ENCODE results near the gene MDH1. TPM values are rescaled to one million over a fixed set of nuclear protein-coding genes. Genes with fewer than 3 reads are reported as not detected.
"Not testable (repeated sequence)": the region's sequence is repeated elsewhere in the genome, so short reads cannot be mapped to it uniquely, and the experiment has no call there.

The MDH1 gene
- 1,000 to 10,000 TPM in 3 of 4 donors, 100 to 1,000 TPM in 1; 965 to 1,163 (median 1,063) TPM for total RNA-seq
- polyA plus RNA-seq = 1,828 TPM
- long read RNA-seq, donor 1, transcript MDH1-215 (9 exons, 1,443 nt) = minor isoform, 30 of 2,665 reads
- long read RNA-seq, donor 1, transcript MDH1-201 (9 exons, 1,650 nt) = major isoform, 2,576 of 2,665 reads
- long read RNA-seq, donor 1, partial matches to known transcripts = 23 of 2,665 reads
- long read RNA-seq, donor 1, other reads (novel, unspliced or antisense) = 28 of 2,665 reads
- long read RNA-seq, donor 2, transcript MDH1-215 (9 exons, 1,443 nt) = minor isoform, 17 of 947 reads
- long read RNA-seq, donor 2, transcript MDH1-201 (9 exons, 1,650 nt) = major isoform, 898 of 947 reads
- long read RNA-seq, donor 2, partial matches to known transcripts = 17 of 947 reads
- long read RNA-seq, donor 2, other reads (novel, unspliced or antisense) = 13 of 947 reads
- long read RNA-seq, donor 3, transcript MDH1-215 (9 exons, 1,443 nt) = minor isoform, 54 of 4,005 reads
- long read RNA-seq, donor 3, transcript MDH1-213 (4 exons, 893 nt) = minor isoform, 16 of 4,005 reads
- long read RNA-seq, donor 3, transcript MDH1-201 (9 exons, 1,650 nt) = major isoform, 3,830 of 4,005 reads
- long read RNA-seq, donor 3, partial matches to known transcripts = 47 of 4,005 reads
- long read RNA-seq, donor 3, other reads (novel, unspliced or antisense) = 51 of 4,005 reads
- long read RNA-seq, donor 4, transcript MDH1-215 (9 exons, 1,443 nt) = minor isoform, 10 of 918 reads
- long read RNA-seq, donor 4, transcript MDH1-201 (9 exons, 1,650 nt) = major isoform, 885 of 918 reads
- long read RNA-seq, donor 4, partial matches to known transcripts = 10 of 918 reads
- long read RNA-seq, donor 4, other reads (novel, unspliced or antisense) = 13 of 918 reads

DNA sequence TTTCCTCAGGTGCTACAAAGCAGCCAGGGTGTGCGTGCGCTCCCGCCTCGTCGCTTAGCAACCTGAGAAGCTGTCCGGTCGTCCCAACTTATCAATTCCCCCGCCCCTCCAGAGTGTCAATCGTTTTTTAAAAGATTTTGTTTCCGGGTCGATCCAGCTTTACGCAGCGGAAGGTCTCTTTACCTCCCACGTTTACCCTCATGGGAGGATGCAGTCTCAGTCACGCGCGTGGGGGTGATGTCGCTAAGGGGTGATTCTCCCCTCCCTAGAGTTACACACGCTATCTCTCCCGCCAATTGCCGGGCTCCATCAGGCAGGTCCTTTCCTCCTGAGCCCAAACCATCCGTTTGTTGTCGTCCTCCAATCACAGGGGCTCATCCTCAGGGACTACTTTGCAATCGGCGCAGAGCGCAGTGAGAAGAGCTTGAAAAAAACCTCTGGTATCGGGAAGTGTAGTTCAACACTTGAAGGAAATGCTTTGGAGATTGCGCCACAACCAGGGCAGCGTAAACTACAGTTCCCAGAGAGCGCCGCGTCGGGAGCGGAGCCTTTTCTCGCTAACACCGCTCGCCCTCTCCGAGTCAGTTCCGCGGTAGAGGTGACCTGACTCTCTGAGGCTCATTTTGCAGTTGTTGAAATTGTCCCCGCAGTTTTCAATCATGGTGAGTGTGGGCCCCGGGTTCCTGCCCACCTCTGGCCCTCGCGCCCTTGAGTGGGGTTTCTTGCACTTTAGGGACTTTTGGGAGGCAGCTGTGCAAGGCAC lies at the start of gene MDH1, which contains the start of gene WDPCP:
Gene MDH1 (plus strand): TSS at position 579 of the 763 bp plus-strand sequence. CDS start 81 bp downstream, at position 660.
Gene WDPCP (minus strand): TSS at position 93 of the 763 bp plus-strand sequence. CDS start 206 bp downstream, outside the sequence.
- Histone ChIP-seq H3K9me3 (ENCODE audit: control insufficient read depth, low read length) (no peaks in the 10 kb centered on the region), H3K4me3 (ENCODE audit: low read length) (peak within 1 kb of the TSS; percentile 98), H3K4me1 (ENCODE audit: control insufficient read depth, insufficient read depth, low read length) (peaks cover 2% of the 10 kb centered on the region), H3K27me3 (ENCODE audit: control insufficient read depth, insufficient read depth) (no peaks in the 10 kb centered on the region), H3K27ac (ENCODE audit: low read length) (peak within 1 kb of the TSS; percentile 96)
- ATAC-seq (peak; percentile 97), DNase-seq (peak; percentile 94 to 97 (median 96))
- intact Hi-C loops (cut with DNase I) = no loop called here
- under 1% methylated on average over 44 of the region's 44 CpGs for WGBS

DNA sequence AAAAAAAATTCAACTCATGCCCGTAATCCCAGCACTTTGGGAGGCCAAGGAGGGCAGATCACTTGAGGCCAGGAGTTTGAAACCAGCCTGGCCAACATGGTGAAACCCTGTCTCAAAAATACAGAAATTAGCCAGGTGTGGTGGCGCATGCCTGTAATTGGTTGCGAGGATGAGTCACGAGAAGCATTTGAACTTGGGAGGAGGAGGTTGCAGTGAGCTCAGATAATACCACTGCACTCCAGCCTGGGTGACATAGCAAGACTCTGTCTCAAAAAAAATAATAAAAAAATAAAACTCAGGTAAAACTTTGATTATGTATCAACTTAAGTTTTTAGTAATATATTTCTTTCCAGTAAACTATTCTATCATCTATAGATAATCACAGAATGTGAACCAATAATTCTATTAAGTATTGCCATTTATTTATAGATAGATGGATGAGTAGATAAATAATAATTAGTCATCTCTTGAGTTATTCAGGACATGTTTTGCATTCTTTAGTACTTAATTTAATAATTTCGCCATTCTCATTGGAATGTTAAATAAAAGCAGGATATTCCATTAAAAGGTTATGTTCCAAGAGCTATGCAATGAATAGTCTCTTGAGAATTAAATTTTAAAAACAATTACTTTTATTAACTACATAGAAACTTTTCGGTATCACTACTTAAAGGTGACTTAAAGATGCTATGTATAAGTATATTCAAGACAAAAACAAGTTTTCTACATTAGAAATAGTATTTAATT lies 49.2 kb upstream of the MDH1 start:
- intact Hi-C loops (cut with DNase I) = no loop called here
- no peak for ATAC-seq

GRCh38 chr2:63544017-63544627 lies 44.6 kb upstream of the MDH1 start:
- Histone ChIP-seq H3K9me3 (ENCODE audit: control insufficient read depth, low read length) (no peaks in the 10 kb centered on the region), H3K27me3 (ENCODE audit: control insufficient read depth, insufficient read depth) (no peaks in the 10 kb centered on the region), H3K27ac (ENCODE audit: low read length) (no peak overlapping the region), H3K4me3 (ENCODE audit: low read length) (no peak overlapping the region), H3K4me1 (ENCODE audit: control insufficient read depth, insufficient read depth, low read length) (no peaks in the 10 kb centered on the region)
- WGBS = 95% methylated on average over 1 of the region's 1 CpG
- DNase-seq (no peak), ATAC-seq (no peak)
- intact Hi-C loops (cut with DNase I) = no loop called here

More for the DNA sequence above, 49.2 kb upstream of the MDH1 start:
- Histone ChIP-seq H3K9me3 (ENCODE audit: control insufficient read depth, low read length) (no peaks in the 10 kb centered on the region), H3K27ac (ENCODE audit: low read length) (no peak overlapping the region), H3K4me1 (ENCODE audit: control insufficient read depth, insufficient read depth, low read length) (no peaks in the 10 kb centered on the region), H3K27me3 (ENCODE audit: control insufficient read depth, insufficient read depth) (no peaks in the 10 kb centered on the region), H3K4me3 (ENCODE audit: low read length) (no peak overlapping the region)
- WGBS = 95% methylated on average over 6 of the region's 6 CpGs
- no peak for DNase-seq

DNA sequence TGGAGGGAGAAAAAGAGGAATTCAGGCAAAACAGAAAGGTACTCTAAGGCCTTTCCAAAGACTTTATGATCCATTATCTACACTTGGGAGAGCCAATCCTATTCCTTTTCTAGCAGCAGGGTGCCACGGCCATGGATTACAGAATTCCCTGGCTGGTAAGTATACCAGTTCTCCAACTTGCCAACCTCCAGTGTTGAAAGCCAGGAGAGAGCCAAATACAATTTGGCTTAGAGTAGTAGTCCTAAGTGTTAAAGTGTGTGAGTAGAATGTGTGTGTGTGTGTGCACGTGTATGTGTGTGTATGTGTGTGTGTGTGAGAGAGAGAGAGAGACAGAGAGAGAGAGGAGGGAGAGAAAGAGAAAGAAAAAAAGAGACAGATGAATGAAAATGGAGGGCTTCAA lies 43.7 kb upstream of the MDH1 start:
- 64% methylated on average over 2 of the region's 2 CpGs for WGBS
- intact Hi-C loops (cut with DNase I) = no loop called here
- Histone ChIP-seq H3K27me3 (ENCODE audit: control insufficient read depth, insufficient read depth) (no peaks in the 10 kb centered on the region), H3K27ac (ENCODE audit: low read length) (no peak overlapping the region), H3K4me3 (ENCODE audit: low read length) (no peak overlapping the region), H3K4me1 (ENCODE audit: control insufficient read depth, insufficient read depth, low read length) (no peaks in the 10 kb centered on the region), H3K9me3 (ENCODE audit: control insufficient read depth, low read length) (no peaks in the 10 kb centered on the region)
- DNase-seq (peak in 1 of 3 donors; percentile 30), ATAC-seq (peak; percentile 77 to 95)

GRCh38 chr2:63553049-63553448 lies 35.7 kb upstream of the MDH1 start:
- Histone ChIP-seq H3K27me3 (ENCODE audit: control insufficient read depth, insufficient read depth) (no peaks in the 10 kb centered on the region), H3K9me3 (ENCODE audit: control insufficient read depth, low read length) (no peaks in the 10 kb centered on the region), H3K4me1 (ENCODE audit: control insufficient read depth, insufficient read depth, low read length) (no peaks in the 10 kb centered on the region), H3K27ac (ENCODE audit: low read length) (no peak overlapping the region), H3K4me3 (ENCODE audit: low read length) (no peak overlapping the region)
- 53% methylated on average over 4 of the region's 4 CpGs for WGBS
- intact Hi-C loops (cut with DNase I) = no loop called here
- DNase-seq = no peak
- ATAC-seq = no peak

DNA sequence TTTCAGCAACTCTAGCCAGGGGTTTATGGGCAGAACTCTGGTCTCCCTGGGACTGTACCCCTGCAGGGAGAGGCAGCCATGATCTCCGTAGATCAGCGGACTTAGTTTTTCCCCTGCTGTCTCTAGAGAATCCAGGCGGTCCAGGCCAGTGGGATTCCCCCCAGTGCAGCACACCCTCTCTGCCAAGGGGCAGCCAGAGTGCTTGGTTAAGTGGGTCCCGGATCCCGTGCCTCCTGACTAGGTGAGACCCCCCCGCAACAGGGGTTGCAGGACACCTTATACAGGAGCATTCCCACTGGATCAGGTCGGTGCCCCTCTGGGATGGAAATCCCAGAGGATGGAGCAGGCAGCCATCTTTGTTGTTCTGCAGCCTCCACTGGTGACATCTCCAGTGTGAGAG lies 33.5 kb upstream of the MDH1 start:
- H3K27me3 ChIP-seq (ENCODE audit: control insufficient read depth, insufficient read depth) = no peaks in the 10 kb centered on the region
- H3K4me1 ChIP-seq (ENCODE audit: control insufficient read depth, insufficient read depth, low read length) = no peaks in the 10 kb centered on the region
- no peak overlapping the region for H3K27ac ChIP-seq (ENCODE audit: low read length)
- no peak for DNase-seq
- ATAC-seq = no peak
- WGBS = 98% methylated on average over 7 of the region's 7 CpGs
- no peaks in the 10 kb centered on the region for H3K9me3 ChIP-seq (ENCODE audit: control insufficient read depth, low read length)
- no peak overlapping the region for H3K4me3 ChIP-seq (ENCODE audit: low read length)
- intact Hi-C loops (cut with DNase I) = no loop called here

DNA sequence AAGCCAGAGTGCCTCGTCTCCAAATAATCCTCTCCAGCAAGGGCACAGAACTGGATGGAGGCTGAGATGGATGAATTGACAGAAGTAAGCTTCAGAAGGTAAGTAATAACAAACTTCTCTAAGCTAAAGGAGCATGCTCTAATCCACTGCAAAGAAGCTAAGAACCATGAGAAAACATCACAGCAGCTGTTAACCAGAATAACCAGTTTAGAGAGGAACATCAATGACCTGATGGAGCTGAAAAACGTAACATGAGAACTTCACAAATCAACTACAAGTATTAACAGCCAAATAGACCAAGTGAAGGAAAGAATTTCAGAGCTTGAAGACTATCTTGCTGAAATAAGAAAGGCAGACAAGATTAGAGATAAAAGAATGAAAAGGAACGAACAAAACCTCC lies 32.8 kb upstream of the MDH1 start:
- intact Hi-C loops (cut with DNase I) = no loop called here
- ATAC-seq = no peak
- H3K27me3 ChIP-seq (ENCODE audit: control insufficient read depth, insufficient read depth) = no peaks in the 10 kb centered on the region
- no peak for DNase-seq
- WGBS = 93% methylated on average over 3 of the region's 3 CpGs
- no peak overlapping the region for H3K27ac ChIP-seq (ENCODE audit: low read length)
- H3K4me1 ChIP-seq (ENCODE audit: control insufficient read depth, insufficient read depth, low read length) = no peaks in the 10 kb centered on the region
- H3K9me3 ChIP-seq (ENCODE audit: control insufficient read depth, low read length) = no peaks in the 10 kb centered on the region
- no peak overlapping the region for H3K4me3 ChIP-seq (ENCODE audit: low read length)

GRCh38 chr2:63557819-63558218 lies 30.9 kb upstream of the MDH1 start:
- H3K4me1 ChIP-seq (ENCODE audit: control insufficient read depth, insufficient read depth, low read length); H3K27me3 ChIP-seq (ENCODE audit: control insufficient read depth, insufficient read depth); H3K27ac ChIP-seq (ENCODE audit: low read length); ATAC-seq; intact Hi-C loops (cut with DNase I); H3K4me3 ChIP-seq (ENCODE audit: low read length); H3K9me3 ChIP-seq (ENCODE audit: control insufficient read depth, low read length); DNase-seq: not testable (repeated sequence)

GRCh38 chr2:63558922-63559321 lies 29.8 kb upstream of the MDH1 start:
- H3K4me1 ChIP-seq (ENCODE audit: control insufficient read depth, insufficient read depth, low read length); H3K9me3 ChIP-seq (ENCODE audit: control insufficient read depth, low read length); H3K27ac ChIP-seq (ENCODE audit: low read length); intact Hi-C loops (cut with DNase I); ATAC-seq; H3K27me3 ChIP-seq (ENCODE audit: control insufficient read depth, insufficient read depth); DNase-seq; H3K4me3 ChIP-seq (ENCODE audit: low read length): not testable (repeated sequence)
- 61% methylated on average over 3 of the region's 3 CpGs for WGBS

DNA sequence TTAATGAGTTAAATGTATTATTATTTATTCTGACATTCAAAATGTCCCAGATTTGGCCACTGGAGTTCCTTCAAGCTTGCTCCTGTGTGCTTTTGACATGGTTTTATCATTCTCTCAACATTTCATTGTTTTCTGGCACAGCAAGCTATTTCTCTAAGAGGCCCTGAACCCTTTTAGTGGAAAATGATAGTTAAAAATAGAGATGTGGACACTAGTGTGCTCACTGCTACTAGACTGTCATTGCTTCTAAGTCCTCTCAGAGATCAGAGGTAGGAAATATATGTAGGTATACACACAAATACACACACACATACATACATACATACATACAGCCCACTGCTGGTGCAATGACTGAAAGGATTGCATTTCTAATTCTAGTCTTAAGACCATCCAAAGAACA lies 26.0 kb upstream of the MDH1 start:
- DNase-seq (no peak), ATAC-seq (peak in 1 of 2 donors; percentile 40)
- H3K27me3 ChIP-seq (ENCODE audit: control insufficient read depth, insufficient read depth) = no peaks in the 10 kb centered on the region
- H3K27ac ChIP-seq (ENCODE audit: low read length) = no peak overlapping the region
- intact Hi-C loops (cut with DNase I) = no loop called here
- no peak overlapping the region for H3K4me3 ChIP-seq (ENCODE audit: low read length)
- H3K4me1 ChIP-seq (ENCODE audit: control insufficient read depth, insufficient read depth, low read length) = no peaks in the 10 kb centered on the region
- H3K9me3 ChIP-seq (ENCODE audit: control insufficient read depth, low read length) = no peaks in the 10 kb centered on the region

Measured in right cardiac atrium (tissue), 5 donors.